Suprapubic skin (tissue), 4 donors: ENCODE measurements around the gene NCK2. TPM values are rescaled to one million over a fixed set of nuclear protein-coding genes. Genes with fewer than 3 reads are reported as not detected.
A peak's percentile ranks its signal among the peaks of the same experiment; 100 is the strongest.

ENCODE experiments used
- DNase-seq, 2 donors: peaks; one replicate each; pipeline ENCODE4 v3.0.0-alpha.2; 2019; ENCODE audit warnings: low spot score in 2 of 2
- H3K27ac ChIP-seq: fragments of 200-600 bp; sonication (generic); one replicate; pipeline ENCODE4 v1.5.1; 2019
- H3K27me3 ChIP-seq: fragments of 200-600 bp; sonication (generic); one replicate; pipeline ENCODE4 v1.5.1; 2019
- H3K36me3 ChIP-seq: fragments of 200-600 bp; sonication (generic); one replicate; pipeline ENCODE4 v1.5.1; 2019
- H3K4me1 ChIP-seq: fragments of 200-600 bp; sonication (generic); one replicate; pipeline ENCODE4 v1.5.1; 2019
- H3K4me3 ChIP-seq: fragments of 200-600 bp; sonication (generic); one replicate; pipeline ENCODE4 v1.5.1; 2019; ENCODE audit warnings: mild to moderate bottlenecking
- H3K9me3 ChIP-seq: fragments of 200-600 bp; sonication (generic); one replicate; pipeline ENCODE4 v1.5.1; 2019
- EP300 ChIP-seq: sonication (generic); formaldehyde crosslinking; IDR thresholded peaks from one replicate; pipeline ENCODE4 v1.6.1; 2017; ENCODE audit warnings: antibody characterized with exemption
- POLR2A ChIP-seq, 2 donors: fragments of 450-650 bp; IDR thresholded peaks; one replicate each; pipeline ENCODE4 v1.6.1; 2017; ENCODE audit warnings: antibody characterized with exemption in 2 of 2, mild to moderate bottlenecking in 2 of 2, moderate library complexity in 2 of 2
- POLR2AphosphoS5 ChIP-seq, 3 donors: sonication (generic); formaldehyde crosslinking; IDR thresholded peaks; one replicate each; pipeline ENCODE4 v1.6.1; 2017; ENCODE audit warnings: antibody characterized with exemption in 3 of 3
- WGBS: methylation state at CpG from one replicate; pipeline ENCODE4 v1.1.5; 2018; 5-methylcytosine and 5-hydroxymethylcytosine counted together
- total RNA-seq, 4 donors: library from RNA; depleted of rRNA; stranded (reverse); fragments of >200 nt; gene quantifications; one replicate each; pipeline ENCODE4 v1.1.0, GENCODE V29; 2016
- TF ChIP-seq, protein P1 (sequence below), 2 donors: fragments of 200-600 bp in 1 of 2; fragments of 450-650 bp in 1 of 2; sonication (generic) in 1 of 2; IDR thresholded peaks; one replicate each; pipeline ENCODE4 v1.5.1; 2016 to 2019; ENCODE audit warnings: antibody characterized with exemption in 2 of 2, mild to moderate bottlenecking in 1 of 2, moderate library complexity in 1 of 2

NCK2 gene
- total RNA-seq, 4 donors from 2014 or later: 40.1 to 59.4 (median 49.2) TPM

DNA sequence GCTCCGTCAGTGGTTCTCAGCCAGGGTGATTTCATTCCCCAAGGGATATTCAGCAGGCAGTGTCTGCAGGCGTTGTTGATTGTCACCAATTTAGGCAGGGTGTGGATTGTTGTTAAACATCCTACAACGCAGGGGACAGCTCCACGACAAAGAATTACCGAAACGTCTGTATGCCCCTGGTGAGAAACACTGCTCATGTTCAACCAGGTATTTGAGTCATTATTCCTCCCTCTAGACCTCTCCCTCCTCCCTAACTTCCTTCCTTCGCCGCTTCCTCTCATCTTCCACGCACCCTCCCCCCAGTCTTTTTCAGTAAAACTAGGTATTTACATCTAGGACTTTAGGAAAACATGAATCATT is 50.8 kb downstream of the NCK2 start:
- H3K4me3 ChIP-seq: no peak overlapping the region
- H3K27ac ChIP-seq: no peak overlapping the region
- H3K9me3 ChIP-seq: no peaks in the 10 kb centered on the region
- WGBS: 21% methylated on average over 9 of the region's 9 CpGs
- no peaks in the 10 kb centered on the region for H3K27me3 ChIP-seq
- no peak for TF ChIP-seq EP300
- no peak for TF ChIP-seq POLR2AphosphoS5 (IDR thresholded peaks at IDR 0.05)
- no peak for TF ChIP-seq POLR2A (IDR thresholded peaks at IDR 0.05)
- TF ChIP-seq, protein P1, sequence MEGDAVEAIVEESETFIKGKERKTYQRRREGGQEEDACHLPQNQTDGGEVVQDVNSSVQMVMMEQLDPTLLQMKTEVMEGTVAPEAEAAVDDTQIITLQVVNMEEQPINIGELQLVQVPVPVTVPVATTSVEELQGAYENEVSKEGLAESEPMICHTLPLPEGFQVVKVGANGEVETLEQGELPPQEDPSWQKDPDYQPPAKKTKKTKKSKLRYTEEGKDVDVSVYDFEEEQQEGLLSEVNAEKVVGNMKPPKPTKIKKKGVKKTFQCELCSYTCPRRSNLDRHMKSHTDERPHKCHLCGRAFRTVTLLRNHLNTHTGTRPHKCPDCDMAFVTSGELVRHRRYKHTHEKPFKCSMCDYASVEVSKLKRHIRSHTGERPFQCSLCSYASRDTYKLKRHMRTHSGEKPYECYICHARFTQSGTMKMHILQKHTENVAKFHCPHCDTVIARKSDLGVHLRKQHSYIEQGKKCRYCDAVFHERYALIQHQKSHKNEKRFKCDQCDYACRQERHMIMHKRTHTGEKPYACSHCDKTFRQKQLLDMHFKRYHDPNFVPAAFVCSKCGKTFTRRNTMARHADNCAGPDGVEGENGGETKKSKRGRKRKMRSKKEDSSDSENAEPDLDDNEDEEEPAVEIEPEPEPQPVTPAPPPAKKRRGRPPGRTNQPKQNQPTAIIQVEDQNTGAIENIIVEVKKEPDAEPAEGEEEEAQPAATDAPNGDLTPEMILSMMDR (IDR thresholded peaks at IDR 0.05): no peak
- H3K36me3 ChIP-seq: no peaks in the 10 kb centered on the region
- DNase-seq: no peak
- peaks cover 77% of the 10 kb centered on the region for H3K4me1 ChIP-seq

DNA sequence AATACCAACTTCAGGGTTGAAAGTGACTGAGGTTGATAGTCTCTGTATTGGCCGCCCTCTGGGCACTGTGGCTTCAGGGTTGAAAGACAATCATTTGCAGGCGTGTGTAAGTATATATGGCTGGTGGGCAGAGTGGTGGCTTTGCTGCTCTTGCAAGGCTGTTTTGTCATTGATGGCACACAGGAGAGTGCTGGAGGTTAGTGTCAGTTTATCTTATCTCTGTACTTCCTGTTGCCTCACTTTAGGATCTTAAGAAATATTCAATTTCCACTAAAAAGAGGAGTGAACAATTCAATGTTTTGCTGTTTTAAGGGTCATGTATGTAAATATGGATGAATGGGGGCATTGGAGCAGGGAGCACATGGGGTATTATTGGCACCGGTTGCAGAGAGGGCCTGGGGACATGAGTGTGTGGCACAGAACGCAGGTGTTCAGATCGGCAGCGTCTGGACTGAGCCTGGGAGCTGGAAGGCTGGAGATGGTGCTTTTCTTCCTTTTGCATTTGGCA is 51.5 kb downstream of the NCK2 start:
- DNase-seq: no peak
- 34% methylated on average over 6 of the region's 6 CpGs for WGBS
- Histone ChIP-seq H3K9me3 (no peaks in the 10 kb centered on the region), H3K4me3 (no peak overlapping the region), H3K36me3 (no peaks in the 10 kb centered on the region), H3K27me3 (no peaks in the 10 kb centered on the region), H3K4me1 (peaks cover 77% of the 10 kb centered on the region), H3K27ac (peak overlapping the region; percentile 77)
- TF ChIP-seq EP300 (no peak), POLR2AphosphoS5 (IDR thresholded peaks at IDR 0.05) (no peak)

DNA sequence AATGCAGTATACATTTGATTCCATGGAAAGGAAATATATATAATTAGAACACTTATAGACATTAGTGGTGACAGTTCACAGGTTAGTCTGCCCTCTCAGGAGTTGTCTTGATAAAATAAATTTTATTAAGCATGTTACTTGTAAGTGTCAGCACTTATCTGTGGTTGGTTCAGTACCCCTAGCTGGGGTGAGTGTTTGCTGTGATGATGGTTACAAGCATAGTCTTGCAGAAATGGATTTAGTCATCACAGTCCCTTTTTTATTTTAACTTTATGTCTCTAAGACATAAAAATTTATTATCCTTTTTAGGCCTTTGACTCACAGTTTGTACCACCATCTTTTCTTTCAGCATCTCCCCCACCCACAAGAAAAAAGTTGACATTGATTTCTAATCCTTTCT is 52.1 kb downstream of the NCK2 start:
- Histone ChIP-seq H3K4me3 (no peak overlapping the region), H3K4me1 (peaks cover 74% of the 10 kb centered on the region), H3K9me3 (no peaks in the 10 kb centered on the region), H3K27me3 (no peaks in the 10 kb centered on the region), H3K27ac (peak overlapping the region; percentile 77), H3K36me3 (no peaks in the 10 kb centered on the region)
- no peak for DNase-seq
- TF ChIP-seq EP300 (no peak), POLR2AphosphoS5 (IDR thresholded peaks at IDR 0.05) (no peak), POLR2A (IDR thresholded peaks at IDR 0.05) (no peak)
- TF ChIP-seq, protein P1 (IDR thresholded peaks at IDR 0.05): no peak

DNA sequence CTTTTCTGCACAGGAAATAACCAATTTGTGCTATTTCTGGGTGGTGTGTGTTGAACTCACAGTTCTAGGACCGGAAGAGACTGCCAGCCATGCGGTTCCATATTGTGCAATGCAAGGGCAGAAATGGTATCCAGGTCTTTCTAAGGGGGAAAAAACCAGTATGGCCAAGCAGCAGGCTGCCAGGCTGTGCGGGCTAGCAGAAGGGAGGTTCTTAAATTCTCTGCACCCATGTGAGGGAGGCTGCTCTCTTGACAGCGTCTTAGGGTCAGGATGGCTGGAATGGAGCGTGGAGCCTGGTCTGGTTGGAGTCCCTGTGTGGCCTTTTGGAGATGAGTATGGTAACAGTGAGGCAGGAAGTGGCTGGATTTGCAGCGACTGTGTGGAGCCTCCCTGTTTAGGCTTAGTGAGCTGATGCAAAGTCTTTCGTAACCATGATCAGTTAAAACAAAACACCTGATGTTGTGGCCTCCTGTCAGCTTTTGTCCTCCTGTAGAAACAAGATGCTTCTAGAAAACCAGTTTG is 52.6 kb downstream of the NCK2 start:
- TF ChIP-seq POLR2AphosphoS5 (IDR thresholded peaks at IDR 0.05) (peak in 1 of 3 donors; percentile 6), POLR2A (IDR thresholded peaks at IDR 0.05) (no peak)
- TF ChIP-seq, protein P1 (IDR thresholded peaks at IDR 0.05): no peak
- Histone ChIP-seq H3K4me1 (peaks cover 78% of the 10 kb centered on the region), H3K27ac (peak overlapping the region; percentile 77), H3K36me3 (no peaks in the 10 kb centered on the region), H3K9me3 (no peaks in the 10 kb centered on the region), H3K27me3 (no peaks in the 10 kb centered on the region), H3K4me3 (no peak overlapping the region)
- no peak for DNase-seq
- 22% methylated on average over 7 of the region's 7 CpGs for WGBS

DNA sequence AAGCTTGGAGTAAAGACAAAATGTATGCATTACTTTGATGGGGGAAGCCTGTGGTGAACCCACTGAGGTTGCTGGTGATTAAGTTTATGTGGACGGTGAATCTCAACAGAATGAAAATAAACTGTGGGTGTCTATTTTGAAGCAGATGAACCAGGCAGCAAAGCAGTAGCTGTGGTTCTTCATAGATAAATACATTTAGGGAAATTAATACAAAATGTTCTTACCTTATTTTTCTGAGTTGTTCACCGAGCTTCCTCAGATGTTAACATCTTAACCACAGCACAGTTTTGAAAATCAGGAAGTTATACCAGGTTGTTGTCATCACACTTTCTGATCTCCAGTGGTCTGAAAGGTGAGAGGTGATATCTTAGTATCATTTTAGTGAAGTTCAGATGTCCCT is 53.9 kb downstream of the NCK2 start:
- DNase-seq: no peak
- peak overlapping the region; percentile 77 for H3K27ac ChIP-seq
- no peaks in the 10 kb centered on the region for H3K27me3 ChIP-seq
- no peak overlapping the region for H3K4me3 ChIP-seq
- no peak for TF ChIP-seq EP300
- TF ChIP-seq, protein P1 (IDR thresholded peaks at IDR 0.05): no peak
- TF ChIP-seq POLR2A (IDR thresholded peaks at IDR 0.05): no peak
- TF ChIP-seq POLR2AphosphoS5 (IDR thresholded peaks at IDR 0.05): no peak
- H3K36me3 ChIP-seq: no peaks in the 10 kb centered on the region
- WGBS: 56% methylated on average over 2 of the region's 2 CpGs
- no peaks in the 10 kb centered on the region for H3K9me3 ChIP-seq
- peaks cover 83% of the 10 kb centered on the region for H3K4me1 ChIP-seq
